ENCODE results near the gene RPH3AL.

DNA sequence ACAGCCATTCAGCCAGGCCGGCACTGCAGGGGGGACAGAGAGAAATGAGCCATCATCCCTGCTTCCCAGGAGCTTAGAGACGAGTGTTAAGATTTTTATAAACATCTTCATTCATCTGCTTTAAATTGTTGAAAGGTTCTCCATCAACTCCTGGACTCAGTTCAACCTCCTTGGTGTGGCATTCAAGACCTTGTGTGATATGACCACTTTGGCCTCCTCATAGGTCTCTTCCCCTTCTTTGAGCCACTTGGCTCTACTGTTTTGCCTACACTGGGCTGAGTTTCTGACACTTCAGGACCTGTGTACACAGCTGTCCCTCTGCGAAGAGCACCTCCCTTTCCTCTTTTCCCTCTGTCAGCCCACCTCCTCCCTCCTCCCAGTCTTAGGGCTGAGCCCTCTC is 175.5 kb downstream of the RPH3AL start:
- TF ChIP-seq POLR2A (IDR thresholded peaks at IDR 0.05; ENCODE audit: low read depth, low read length) (no peak), POLR2AphosphoS5 (IDR thresholded peaks at IDR 0.05; ENCODE audit: low read depth, low read length) (no peak), TAF1 (IDR thresholded peaks at IDR 0.05; ENCODE audit: borderline replicate concordance, low read depth, low read length) (no peak)

All from GM12892 (cell line).